HEK293T (cell line): ENCODE results near the gene ODF2L.

Experiments
- FOXA1 ChIP-seq: fragments of 450-650 bp; IDR thresholded peaks from 2 replicates; pipeline ENCODE4 v1.6.1; 2016; ENCODE audit warnings: mild to moderate bottlenecking
- L3MBTL2 ChIP-seq: fragments of 450-650 bp; conservative IDR thresholded peaks from 2 replicates; pipeline ENCODE4 v1.6.1; 2016; ENCODE audit warnings: mild to moderate bottlenecking
- SP1 ChIP-seq: fragments of 450-650 bp; IDR thresholded peaks from 2 replicates; pipeline ENCODE4 v1.6.1; 2017
- SUZ12 ChIP-seq: fragments of 450-650 bp; IDR thresholded peaks from 2 replicates; pipeline ENCODE4 v1.6.1; 2016; ENCODE audit warnings: mild to moderate bottlenecking
- ZNF384 ChIP-seq: fragments of 450-650 bp; IDR thresholded peaks from 2 replicates; pipeline ENCODE4 v1.6.1; 2016
- TF ChIP-seq, protein P1 (sequence below): fragments of 450-650 bp; IDR thresholded peaks from 2 replicates; pipeline ENCODE4 v1.6.1; 2016

DNA sequence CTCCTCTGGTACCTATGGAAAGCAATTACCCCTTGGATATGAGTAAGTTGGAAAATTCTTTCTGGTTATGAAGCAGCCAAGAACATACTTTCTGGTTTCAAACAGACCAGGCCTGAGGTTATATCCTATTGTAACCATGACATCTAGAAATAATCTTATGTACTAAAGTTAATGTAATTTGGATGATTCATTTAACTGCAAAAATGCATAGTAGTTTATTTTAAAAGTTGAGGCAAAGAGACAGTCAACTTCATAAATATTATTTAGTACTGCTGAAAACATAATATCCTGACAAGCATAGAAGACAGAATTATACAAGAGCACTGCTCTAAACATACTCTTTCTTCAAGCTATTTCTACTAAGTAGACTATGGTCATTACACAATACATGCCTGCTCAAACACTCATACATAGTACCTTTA is 25.5 kb downstream of the ODF2L start:
- TF ChIP-seq L3MBTL2 (no peak), ZNF384 (no peak), SP1 (no peak), SUZ12 (no peak), FOXA1 (no peak)
- TF ChIP-seq, protein P1, sequence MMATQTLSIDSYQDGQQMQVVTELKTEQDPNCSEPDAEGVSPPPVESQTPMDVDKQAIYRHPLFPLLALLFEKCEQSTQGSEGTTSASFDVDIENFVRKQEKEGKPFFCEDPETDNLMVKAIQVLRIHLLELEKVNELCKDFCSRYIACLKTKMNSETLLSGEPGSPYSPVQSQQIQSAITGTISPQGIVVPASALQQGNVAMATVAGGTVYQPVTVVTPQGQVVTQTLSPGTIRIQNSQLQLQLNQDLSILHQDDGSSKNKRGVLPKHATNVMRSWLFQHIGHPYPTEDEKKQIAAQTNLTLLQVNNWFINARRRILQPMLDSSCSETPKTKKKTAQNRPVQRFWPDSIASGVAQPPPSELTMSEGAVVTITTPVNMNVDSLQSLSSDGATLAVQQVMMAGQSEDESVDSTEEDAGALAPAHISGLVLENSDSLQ = no peak
